ENCODE results near the gene TRAPPC10.

DNA sequence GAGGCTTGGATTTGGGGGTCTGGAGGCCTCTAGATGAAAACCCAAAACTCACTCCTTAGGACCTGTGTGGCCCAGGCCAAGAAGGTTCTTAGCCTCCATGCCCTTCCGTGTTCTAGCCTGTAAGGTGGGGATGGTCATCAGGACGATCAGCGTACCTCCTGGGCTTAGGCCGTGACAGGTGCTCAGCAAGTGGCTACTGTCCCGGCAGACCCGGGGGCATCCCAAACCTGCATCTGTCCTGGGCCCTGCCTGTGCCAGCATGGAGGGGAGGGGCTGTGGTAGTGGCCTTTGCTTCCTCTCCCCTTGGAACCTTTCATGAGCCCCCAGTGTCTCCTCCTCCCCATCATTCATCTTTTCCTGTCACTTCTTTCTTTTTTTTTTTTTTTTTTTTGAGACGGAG, 22.7 kb upstream of the TRAPPC10 start:
- TF ChIP-seq, protein P1, sequence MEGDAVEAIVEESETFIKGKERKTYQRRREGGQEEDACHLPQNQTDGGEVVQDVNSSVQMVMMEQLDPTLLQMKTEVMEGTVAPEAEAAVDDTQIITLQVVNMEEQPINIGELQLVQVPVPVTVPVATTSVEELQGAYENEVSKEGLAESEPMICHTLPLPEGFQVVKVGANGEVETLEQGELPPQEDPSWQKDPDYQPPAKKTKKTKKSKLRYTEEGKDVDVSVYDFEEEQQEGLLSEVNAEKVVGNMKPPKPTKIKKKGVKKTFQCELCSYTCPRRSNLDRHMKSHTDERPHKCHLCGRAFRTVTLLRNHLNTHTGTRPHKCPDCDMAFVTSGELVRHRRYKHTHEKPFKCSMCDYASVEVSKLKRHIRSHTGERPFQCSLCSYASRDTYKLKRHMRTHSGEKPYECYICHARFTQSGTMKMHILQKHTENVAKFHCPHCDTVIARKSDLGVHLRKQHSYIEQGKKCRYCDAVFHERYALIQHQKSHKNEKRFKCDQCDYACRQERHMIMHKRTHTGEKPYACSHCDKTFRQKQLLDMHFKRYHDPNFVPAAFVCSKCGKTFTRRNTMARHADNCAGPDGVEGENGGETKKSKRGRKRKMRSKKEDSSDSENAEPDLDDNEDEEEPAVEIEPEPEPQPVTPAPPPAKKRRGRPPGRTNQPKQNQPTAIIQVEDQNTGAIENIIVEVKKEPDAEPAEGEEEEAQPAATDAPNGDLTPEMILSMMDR (IDR thresholded peaks at IDR 0.05), result no peak
- TF ChIP-seq POLR2A (IDR thresholded peaks at IDR 0.05), result no peak
